ENCODE measurements around the gene AGAP5. TPM values are rescaled to one million over a fixed set of nuclear protein-coding genes. Genes with fewer than 3 reads are reported as not detected.
A peak's percentile ranks its signal among the peaks of the same experiment; 100 is the strongest.

The AGAP5 gene
- total and polyA plus RNA-seq, 2 of the 4 experiments (the other 2 are of a cell fraction), result 1.8 to 4.1 TPM

DNA sequence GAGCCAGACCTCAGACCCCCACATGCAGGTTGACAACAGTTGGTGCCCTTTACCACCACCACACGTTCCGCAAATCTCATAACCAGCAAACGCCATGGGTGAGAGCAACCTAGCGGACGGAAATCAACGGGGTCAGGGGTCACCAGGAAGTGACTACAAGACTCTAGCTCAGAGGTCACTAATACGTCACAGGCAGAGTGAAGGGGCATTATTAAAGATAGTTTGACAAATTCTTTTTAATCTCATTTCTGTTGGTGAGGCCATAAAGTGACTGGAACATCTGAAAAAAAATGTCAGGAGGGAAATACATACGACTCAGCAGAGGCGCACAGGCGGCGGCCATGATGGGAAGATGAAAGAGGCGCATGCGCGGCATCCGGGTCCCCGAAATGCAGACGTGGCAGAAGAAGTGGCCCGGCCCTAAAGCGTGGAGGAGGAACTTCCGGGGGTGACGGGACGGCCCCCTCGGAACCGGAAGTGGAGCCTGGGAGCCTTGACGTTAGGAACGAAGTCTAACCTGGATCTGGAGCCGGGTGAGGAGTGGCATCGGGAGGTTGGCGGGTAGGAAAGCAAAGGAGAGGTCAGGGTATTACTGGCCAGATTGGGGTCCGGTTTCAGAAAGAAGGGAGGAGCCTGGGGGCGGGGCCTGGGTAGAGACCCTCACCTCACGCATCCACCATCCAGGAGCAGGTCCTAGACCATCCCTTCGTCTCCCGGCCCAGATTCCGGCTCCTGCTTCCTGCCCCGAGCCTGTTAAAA is 46.2 kb upstream of the AGAP5 start, which contains the start of gene SEC24C:
TSS of gene SEC24C (plus strand) at position 468 of the 759 bp plus-strand sequence. CDS start 2,461 bp downstream, outside the sequence.
- Histone ChIP-seq H4K91ac (ENCODE audit: insufficient read depth, low read depth, low read length) (peak within 1 kb of the TSS; percentile 92), H3K18ac (ENCODE audit: low read depth, low read length) (peak within 1 kb of the TSS; percentile 94), H2BK120ac (ENCODE audit: low read depth, low read length) (peak within 1 kb of the TSS; percentile 80), H3K9ac (ENCODE audit: low read depth, low read length) (peak within 1 kb of the TSS; percentile 94), H3K4me1 (ENCODE audit: control insufficient read depth, insufficient read depth, low read length) (peaks cover 2% of the 10 kb centered on the region; the same call in 1 of the 2 replicates), H4K20me1 (ENCODE audit: insufficient read depth, low read length) (peaks cover 5% of the 10 kb centered on the region; the same call in 1 of the 2 replicates), H3K9me3 (ENCODE audit: control insufficient read depth, insufficient read depth, low read length) (no peaks in the 10 kb centered on the region), H3K4me2 (ENCODE audit: low read depth, low read length) (peak within 1 kb of the TSS; percentile 100), H2AFZ (replicated peaks; ENCODE audit: low read length, poor library complexity) (peak within 1 kb of the TSS; percentile 89), H3K4ac (ENCODE audit: low read depth, low read length) (peak within 1 kb of the TSS; percentile 98), H3K9me1 (ENCODE audit: insufficient read depth, low read length) (peaks cover 3% of the 10 kb centered on the region; the same call in 1 of the 2 replicates), H4K5ac (ENCODE audit: low read depth, low read length) (peak within 1 kb of the TSS; percentile 99), H3K14ac (replicated peaks; ENCODE audit: low read depth, low read length) (peak within 1 kb of the TSS; percentile 95), H3K4me3 (ENCODE audit: insufficient read depth, low read depth, low read length) (peak within 1 kb of the TSS; percentile 86), H3K27ac (ENCODE audit: insufficient read depth, low read length) (peak within 1 kb of the TSS; percentile 95), H2BK5ac (ENCODE audit: low read depth, low read length, poor library complexity, severe bottlenecking) (peak within 1 kb of the TSS; percentile 95), H2AK5ac (ENCODE audit: low read depth, low read length) (peak within 1 kb of the TSS; percentile 96), H2BK20ac (ENCODE audit: low read depth, low read length) (peak within 1 kb of the TSS; percentile 50; the same call in 1 of the 2 replicates), H2AK9ac (replicated peaks; ENCODE audit: low read depth, low read length, poor library complexity) (peak within 1 kb of the TSS; percentile 99), H3K79me1 (ENCODE audit: low read depth in 1 of 2, low read length in 2 of 2) (peaks cover 22 to 66% of the 10 kb centered on the region in 2 experiments), H3K27me3 (ENCODE audit: control insufficient read depth, insufficient read depth, low read length) (no peaks in the 10 kb centered on the region), H2BK15ac (ENCODE audit: low read depth, low read length) (peak within 1 kb of the TSS; percentile 80; the same call in 1 of the 3 replicates), H3K56ac (ENCODE audit: extremely low read depth, insufficient read depth, low read length) (peak within 1 kb of the TSS; percentile 98), H3K36me3 (ENCODE audit: control insufficient read depth, insufficient read depth, low read length) (peaks cover 10% of the 10 kb centered on the region), H3K23ac (ENCODE audit: low read depth, low read length) (peak within 1 kb of the TSS; percentile 87), H4K8ac (ENCODE audit: low read depth in 2 of 2, low read length in 2 of 2) (peak within 1 kb of the TSS; percentile 95 to 98)
- ChIA-PET CTCF (interaction anchor here (1.8 kb wide), 1 partner anchor 22 kb away, joined by 4 read pairs; no protein-coding TSS in a partner anchor), POLR2A (ENCODE audit: unreplicated experiment) (interaction anchor here (0.7 to 0.9 kb wide), 2 partner anchors 14 to 38 kb away, joined by 3 to 4 read pairs; partner anchors contain the start of gene CHCHD1)
- ATAC-seq (ENCODE audit: low read depth) (peak; percentile 81), DNase-seq (peak; percentile 94)
- in situ Hi-C loops (cut with MboI; ENCODE audit: low sequenced_read_pairs) (no loop called here), dilution Hi-C loops (cut with HindIII; ENCODE audit: low sequenced_read_pairs, unreplicated experiment) (no loop called here), intact Hi-C loops (cut with micrococcal nuclease) (loop anchor here (1.0 to 10.0 kb wide), 3 partner anchors 28 to 219 kb away; a partner anchor contains a TSS)
- 2% methylated on average over 22 of the region's 36 CpGs; no CpG with 5 or more reads in 1 of the 2 experiments for WGBS, 2 experiments (ENCODE audit: extremely low coverage in 2 of 2, insufficient read length in 1 of 2)
- BruUV-seq (replicated peaks), result TSS peak; percentile 96
- TF ChIP-seq CHD1 (IDR thresholded peaks at IDR 0.05; ENCODE audit: low read depth, low read length) (peak; percentile 79; the same call in 1 of the 2 replicates), MAFK (IDR thresholded peaks at IDR 0.05; ENCODE audit: low read depth, low read length) (peak; percentile 72), NFE2L2 (IDR thresholded peaks at IDR 0.05; ENCODE audit: low read depth, low read length) (no peak), POLR2A (IDR thresholded peaks at IDR 0.05; ENCODE audit: low read depth, low read length) (peak; percentile 96), MXI1 (IDR thresholded peaks at IDR 0.05; ENCODE audit: borderline replicate concordance, low read depth, low read length) (0 out of 2 replicates have a peak, but pooled peaks have one; percentile 17), CEBPB (IDR thresholded peaks at IDR 0.05; ENCODE audit: low read depth, low read length) (no peak), MAZ (IDR thresholded peaks at IDR 0.05; ENCODE audit: borderline replicate concordance, low read depth, low read length) (peak; percentile 88)
- TF ChIP-seq, protein P1, sequence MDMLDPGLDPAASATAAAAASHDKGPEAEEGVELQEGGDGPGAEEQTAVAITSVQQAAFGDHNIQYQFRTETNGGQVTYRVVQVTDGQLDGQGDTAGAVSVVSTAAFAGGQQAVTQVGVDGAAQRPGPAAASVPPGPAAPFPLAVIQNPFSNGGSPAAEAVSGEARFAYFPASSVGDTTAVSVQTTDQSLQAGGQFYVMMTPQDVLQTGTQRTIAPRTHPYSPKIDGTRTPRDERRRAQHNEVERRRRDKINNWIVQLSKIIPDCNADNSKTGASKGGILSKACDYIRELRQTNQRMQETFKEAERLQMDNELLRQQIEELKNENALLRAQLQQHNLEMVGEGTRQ (IDR thresholded peaks at IDR 0.05; ENCODE audit: low read depth, low read length), result no peak; the same call in 1 of the 2 replicates
- TF ChIP-seq, protein P2, sequence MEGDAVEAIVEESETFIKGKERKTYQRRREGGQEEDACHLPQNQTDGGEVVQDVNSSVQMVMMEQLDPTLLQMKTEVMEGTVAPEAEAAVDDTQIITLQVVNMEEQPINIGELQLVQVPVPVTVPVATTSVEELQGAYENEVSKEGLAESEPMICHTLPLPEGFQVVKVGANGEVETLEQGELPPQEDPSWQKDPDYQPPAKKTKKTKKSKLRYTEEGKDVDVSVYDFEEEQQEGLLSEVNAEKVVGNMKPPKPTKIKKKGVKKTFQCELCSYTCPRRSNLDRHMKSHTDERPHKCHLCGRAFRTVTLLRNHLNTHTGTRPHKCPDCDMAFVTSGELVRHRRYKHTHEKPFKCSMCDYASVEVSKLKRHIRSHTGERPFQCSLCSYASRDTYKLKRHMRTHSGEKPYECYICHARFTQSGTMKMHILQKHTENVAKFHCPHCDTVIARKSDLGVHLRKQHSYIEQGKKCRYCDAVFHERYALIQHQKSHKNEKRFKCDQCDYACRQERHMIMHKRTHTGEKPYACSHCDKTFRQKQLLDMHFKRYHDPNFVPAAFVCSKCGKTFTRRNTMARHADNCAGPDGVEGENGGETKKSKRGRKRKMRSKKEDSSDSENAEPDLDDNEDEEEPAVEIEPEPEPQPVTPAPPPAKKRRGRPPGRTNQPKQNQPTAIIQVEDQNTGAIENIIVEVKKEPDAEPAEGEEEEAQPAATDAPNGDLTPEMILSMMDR (conservative IDR thresholded peaks at IDR 0.05; ENCODE audit: low read depth, low read length), result 0 out of 2 replicates have a peak, but pooled peaks have one; percentile 12
